Activated CD8-positive, alpha-beta T cell treated with anti-CD3 and anti-CD28 coated beads, Interleukin-2, amount 10 ng/mL, durations not matched to agents 7 days and 5 days (primary cell): Measurements from ENCODE around the gene MTG2. TPM values are rescaled to one million over a fixed set of nuclear protein-coding genes. Genes with fewer than 3 reads are reported as not detected.
A peak's percentile ranks its signal among the peaks of the same experiment; 100 is the strongest.

Experiments used
- ATAC-seq: fragments of 150-1000 bp; cut with Tn5 transposase; one replicate; pipeline ENCODE4 v1.10.0; 2021; ENCODE audit warnings: moderate library complexity
- CTCF ChIA-PET: fragments of 350-600 bp; sonication (Branson Sonifier 250); formaldehyde crosslinking; loops from one replicate; lab custom pipeline; 2021; ENCODE audit warnings: antibody characterized with exemption; lab: Charles Lee
- POLR2A ChIA-PET: fragments of 350-600 bp; sonication (Branson Sonifier 250); formaldehyde crosslinking; loops from one replicate; lab custom pipeline; 2021; ENCODE audit warnings: antibody characterized with exemption; lab: Charles Lee
- DNase-seq: peaks from one replicate; pipeline ENCODE4 v3.0.0-alpha.2; 2020
- H3K27ac Mint-ChIP-seq: one replicate; pipeline ENCODE4 v1.8.0; 2021; ENCODE audit warnings: mild to moderate bottlenecking, mixed read lengths
- H3K27me3 Mint-ChIP-seq: one replicate; pipeline ENCODE4 v1.8.0; 2021; ENCODE audit warnings: low read depth, mixed read lengths
- H3K36me3 Mint-ChIP-seq: one replicate; pipeline ENCODE4 v1.8.0; 2021; ENCODE audit warnings: low read depth, mixed read lengths
- H3K4me1 Mint-ChIP-seq: one replicate; pipeline ENCODE4 v1.8.0; 2021; ENCODE audit warnings: low read depth, mixed read lengths
- H3K4me3 Mint-ChIP-seq: one replicate; pipeline ENCODE4 v1.8.0; 2021; ENCODE audit warnings: mild to moderate bottlenecking, mixed read lengths
- H3K9me3 Mint-ChIP-seq: one replicate; pipeline ENCODE4 v1.8.0; 2022; ENCODE audit warnings: mixed read lengths; ENCODE audit not compliant: insufficient read depth
- total RNA-seq, 2 experiments: library from RNA; stranded (reverse); gene quantifications; one replicate each; pipeline ENCODE4 v1.2.3, GENCODE V29; 2021

Gene MTG2
- total RNA-seq, 2 experiments from 2014 or later = 31.7 to 34.4 TPM

DNA sequence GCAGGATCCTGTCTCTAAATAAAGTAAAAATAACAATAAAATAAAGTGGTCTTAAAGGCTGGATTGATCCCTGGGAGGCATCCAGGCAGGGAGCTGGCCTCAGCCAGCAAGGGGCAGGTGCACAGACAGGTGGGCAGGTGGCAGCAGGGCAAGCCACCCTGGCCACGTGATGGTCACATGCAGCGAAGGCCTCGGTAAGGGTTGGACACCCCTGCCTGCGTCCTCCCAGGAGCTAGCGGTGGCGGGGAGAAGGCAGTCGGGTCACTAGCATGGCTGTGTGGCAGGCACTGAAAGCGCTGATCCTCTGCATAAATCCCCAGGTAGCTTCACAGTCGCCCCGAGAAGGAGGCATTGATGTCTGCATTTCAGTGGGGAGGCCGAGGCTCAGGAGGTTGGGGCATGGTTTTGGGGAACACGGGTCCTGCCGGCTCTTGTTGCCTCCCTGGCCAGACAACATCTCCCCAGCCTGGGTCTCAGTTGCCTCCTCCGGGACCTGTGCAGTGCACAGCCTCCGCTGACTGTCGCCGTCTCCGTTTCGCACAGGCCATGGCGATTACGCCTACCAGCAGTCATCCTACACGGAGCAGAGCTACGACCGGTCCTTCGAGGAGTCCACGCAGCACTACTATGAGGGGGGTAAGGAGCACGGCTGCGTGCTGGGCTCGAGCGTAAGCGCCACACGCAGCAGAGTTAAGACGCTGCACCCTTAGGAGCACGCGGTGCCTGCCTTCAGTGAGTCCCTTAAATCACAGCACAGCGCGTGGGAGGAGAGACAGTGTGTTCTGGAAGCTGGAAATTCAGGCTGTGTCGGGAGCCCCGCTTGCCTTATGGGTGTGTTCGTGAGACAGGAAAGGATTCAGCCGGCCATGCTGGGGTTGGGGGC lies 17.7 kb upstream of the MTG2 start:
- POLR2A ChIA-PET = no interaction called here
- no peak for ATAC-seq

DNA sequence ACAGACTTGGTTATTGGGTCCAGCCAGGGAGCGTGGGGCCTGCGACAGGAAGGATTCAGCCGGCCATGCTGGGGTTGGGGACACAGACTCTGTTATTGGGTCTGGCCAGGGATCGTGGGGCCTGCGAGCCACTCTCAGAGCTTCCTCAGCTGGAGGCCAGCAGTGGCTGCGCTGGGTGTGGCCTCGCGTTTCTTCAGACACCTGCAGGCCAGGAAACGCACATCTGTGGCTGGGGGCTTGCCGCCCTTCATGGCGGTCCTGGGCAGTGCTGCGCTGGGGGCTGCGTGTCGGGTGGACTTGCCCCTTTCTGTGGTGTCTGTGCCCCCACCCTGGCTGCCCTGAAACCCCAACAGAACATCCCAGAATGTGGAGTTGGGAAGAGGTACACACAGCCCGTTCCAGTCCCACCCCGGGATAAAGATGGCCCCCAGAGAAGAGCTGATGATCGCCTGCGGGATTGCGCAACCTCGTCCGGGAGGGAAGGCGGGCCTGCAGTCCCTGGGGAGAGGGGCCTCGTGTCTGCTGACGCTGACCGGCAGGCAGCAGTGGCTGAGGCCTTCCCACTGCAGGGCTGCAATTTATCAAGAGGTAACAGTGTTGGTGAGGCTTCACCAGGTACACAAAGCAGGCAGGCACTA lies 16.9 kb upstream of the MTG2 start:
- DNase-seq (no peak), ATAC-seq (no peak)
- no peaks in the 10 kb centered on the region for H3K9me3 Mint-ChIP-seq
- H3K36me3 Mint-ChIP-seq = peaks cover 22% of the 10 kb centered on the region
- no peak overlapping the region for H3K27ac Mint-ChIP-seq
- no peaks in the 10 kb centered on the region for H3K4me1 Mint-ChIP-seq
- no peak overlapping the region for H3K4me3 Mint-ChIP-seq
- no peaks in the 10 kb centered on the region for H3K27me3 Mint-ChIP-seq
- ChIA-PET CTCF (no interaction called here), POLR2A (no interaction called here)

More for the DNA sequence above, 17.7 kb upstream of the MTG2 start:
- peaks cover 26% of the 10 kb centered on the region for H3K36me3 Mint-ChIP-seq
- no peaks in the 10 kb centered on the region for H3K27me3 Mint-ChIP-seq
- no peaks in the 10 kb centered on the region for H3K9me3 Mint-ChIP-seq
- no peak for DNase-seq
- no peak overlapping the region for H3K4me3 Mint-ChIP-seq
- peaks cover 5% of the 10 kb centered on the region for H3K4me1 Mint-ChIP-seq
- no peak overlapping the region for H3K27ac Mint-ChIP-seq
- CTCF ChIA-PET = no interaction called here

DNA sequence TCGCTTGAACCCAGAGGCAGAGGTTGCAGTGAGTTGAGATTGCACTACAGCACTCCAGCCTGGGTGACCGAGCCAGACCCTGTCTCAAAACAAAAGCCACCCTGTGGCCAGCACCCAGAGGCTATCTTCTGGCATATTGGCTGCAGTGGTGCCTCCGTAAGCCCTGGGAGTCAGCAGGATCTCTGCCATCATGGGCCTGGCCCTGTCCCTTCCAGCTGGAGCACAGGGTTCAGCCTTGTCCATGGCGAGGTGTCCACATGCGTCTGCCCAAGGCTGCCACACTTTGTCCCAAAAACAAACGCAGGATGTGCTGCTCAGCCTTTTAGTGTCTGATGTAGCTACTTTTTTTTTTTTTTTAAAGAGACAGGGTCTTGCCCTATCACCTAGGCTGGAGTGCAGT lies 15.4 kb upstream of the MTG2 start:
- peaks cover 19% of the 10 kb centered on the region for H3K36me3 Mint-ChIP-seq
- H3K27me3 Mint-ChIP-seq = no peaks in the 10 kb centered on the region
- no peak for ATAC-seq
- ChIA-PET CTCF (interaction anchor here (1.3 kb wide), 1 partner anchor 157 kb away, joined by 5 read pairs; no protein-coding TSS in a partner anchor), POLR2A (no interaction called here)
- H3K27ac Mint-ChIP-seq = no peak overlapping the region
- H3K9me3 Mint-ChIP-seq = no peaks in the 10 kb centered on the region
- H3K4me3 Mint-ChIP-seq = no peak overlapping the region
- H3K4me1 Mint-ChIP-seq = no peaks in the 10 kb centered on the region
- no peak for DNase-seq

DNA sequence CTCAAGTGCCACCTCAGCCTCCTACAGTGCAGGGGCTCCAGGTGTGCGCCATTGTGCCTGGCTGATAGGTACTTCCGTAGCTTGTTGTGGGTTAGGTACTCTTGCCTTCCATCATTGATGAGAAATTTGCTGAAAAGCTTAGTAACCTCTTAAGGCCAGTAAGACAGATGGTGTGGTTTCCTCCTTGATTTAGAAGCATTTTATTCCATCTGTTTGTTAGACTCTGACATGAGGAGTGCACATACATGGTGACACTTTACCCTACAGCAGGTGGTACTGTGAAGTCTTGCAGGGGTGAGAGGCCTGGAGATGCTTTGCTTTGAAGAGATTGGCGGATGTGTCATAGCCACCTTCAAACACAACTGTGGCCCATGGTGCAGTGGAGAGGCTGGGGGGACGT lies 14.8 kb upstream of the MTG2 start:
- ATAC-seq = no peak
- no peak overlapping the region for H3K27ac Mint-ChIP-seq
- DNase-seq = no peak
- H3K27me3 Mint-ChIP-seq = no peaks in the 10 kb centered on the region
- H3K9me3 Mint-ChIP-seq = no peaks in the 10 kb centered on the region
- H3K4me3 Mint-ChIP-seq = no peak overlapping the region
- ChIA-PET POLR2A (no interaction called here), CTCF (no interaction called here)
- H3K36me3 Mint-ChIP-seq = peaks cover 19% of the 10 kb centered on the region
- no peaks in the 10 kb centered on the region for H3K4me1 Mint-ChIP-seq

DNA sequence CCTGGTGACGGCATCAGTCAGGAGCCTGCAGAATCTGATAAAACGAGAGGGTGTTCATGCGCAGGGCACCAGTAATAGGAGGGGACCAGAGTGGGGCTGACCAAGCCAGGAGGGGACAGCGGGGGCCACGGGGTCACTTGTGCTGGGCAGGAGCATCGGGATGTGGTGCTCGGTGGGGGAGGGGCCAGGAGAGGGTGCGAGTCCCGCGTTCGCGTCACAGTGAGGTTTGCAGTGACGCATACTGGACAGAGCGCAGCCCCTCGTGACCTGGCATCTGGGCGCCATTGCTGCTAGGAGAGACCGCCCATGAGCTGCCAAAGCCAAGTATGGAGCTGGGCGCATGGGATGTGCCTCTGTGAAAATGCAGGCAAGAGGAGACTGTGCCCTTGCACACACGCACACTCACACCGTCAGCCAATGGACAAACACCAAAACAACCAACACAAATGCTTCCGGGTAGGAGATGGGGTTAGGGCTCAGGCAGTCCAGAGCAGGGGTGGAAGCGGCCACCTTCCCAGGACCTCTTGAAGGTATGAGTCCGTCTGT lies 13.9 kb upstream of the MTG2 start:
- no peak overlapping the region for H3K4me3 Mint-ChIP-seq
- DNase-seq (no peak), ATAC-seq (no peak)
- no peaks in the 10 kb centered on the region for H3K27me3 Mint-ChIP-seq
- ChIA-PET CTCF (no interaction called here), POLR2A (no interaction called here)
- no peaks in the 10 kb centered on the region for H3K4me1 Mint-ChIP-seq
- no peaks in the 10 kb centered on the region for H3K9me3 Mint-ChIP-seq
- no peak overlapping the region for H3K27ac Mint-ChIP-seq
- H3K36me3 Mint-ChIP-seq = peaks cover 15% of the 10 kb centered on the region

DNA sequence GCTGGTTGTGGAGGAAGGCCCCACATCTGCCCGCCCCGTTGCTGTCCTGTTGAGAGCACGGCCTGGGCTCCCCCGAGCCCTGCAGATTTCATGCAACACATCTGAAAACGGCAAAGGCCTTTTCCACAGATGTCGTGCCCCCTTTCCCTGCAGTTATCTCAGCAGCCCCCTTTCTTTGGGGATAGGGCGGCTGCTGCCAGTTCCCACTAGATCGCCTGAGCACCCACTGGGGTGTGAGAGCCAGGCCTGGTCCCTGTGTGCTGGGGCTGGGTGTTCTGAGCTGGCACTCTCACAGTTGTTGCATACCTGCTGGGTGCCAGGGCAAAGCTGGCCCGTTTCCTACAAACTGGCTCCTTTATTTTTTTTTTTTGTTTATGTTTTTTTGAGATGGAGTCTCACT lies 12.3 kb upstream of the MTG2 start:
- Mint-ChIP-seq H3K36me3 (peaks cover 20% of the 10 kb centered on the region), H3K27me3 (no peaks in the 10 kb centered on the region), H3K9me3 (no peaks in the 10 kb centered on the region), H3K4me1 (no peaks in the 10 kb centered on the region), H3K27ac (no peak overlapping the region), H3K4me3 (no peak overlapping the region)
- ATAC-seq (no peak), DNase-seq (no peak)
- ChIA-PET CTCF (no interaction called here), POLR2A (no interaction called here)

DNA sequence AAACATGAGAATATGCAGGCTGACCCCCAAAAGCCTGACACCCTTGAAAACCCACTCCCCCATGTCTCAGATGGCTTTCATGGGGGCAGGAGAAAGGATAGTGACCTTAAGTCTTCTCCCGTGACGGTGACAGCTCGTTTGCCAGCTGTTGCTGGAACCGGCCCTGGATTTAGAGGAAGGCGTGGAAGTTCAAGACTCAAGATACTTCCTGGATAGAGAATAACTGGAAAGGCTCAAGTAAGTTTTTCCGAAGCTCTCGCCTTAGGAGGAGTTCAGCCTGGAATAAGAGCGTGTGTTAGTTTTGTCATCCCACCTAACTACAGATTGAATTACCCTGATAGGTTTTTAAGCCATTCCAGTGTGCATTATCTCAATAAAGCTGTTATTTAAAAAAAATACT lies 11.6 kb upstream of the MTG2 start:
- CTCF ChIA-PET = no interaction called here
- DNase-seq (no peak), ATAC-seq (no peak)
- POLR2A ChIA-PET = no interaction called here
- no peak overlapping the region for H3K4me3 Mint-ChIP-seq
- no peaks in the 10 kb centered on the region for H3K4me1 Mint-ChIP-seq
- H3K27ac Mint-ChIP-seq = no peak overlapping the region
- no peaks in the 10 kb centered on the region for H3K27me3 Mint-ChIP-seq
- H3K36me3 Mint-ChIP-seq = peaks cover 17% of the 10 kb centered on the region
- H3K9me3 Mint-ChIP-seq = no peaks in the 10 kb centered on the region

DNA sequence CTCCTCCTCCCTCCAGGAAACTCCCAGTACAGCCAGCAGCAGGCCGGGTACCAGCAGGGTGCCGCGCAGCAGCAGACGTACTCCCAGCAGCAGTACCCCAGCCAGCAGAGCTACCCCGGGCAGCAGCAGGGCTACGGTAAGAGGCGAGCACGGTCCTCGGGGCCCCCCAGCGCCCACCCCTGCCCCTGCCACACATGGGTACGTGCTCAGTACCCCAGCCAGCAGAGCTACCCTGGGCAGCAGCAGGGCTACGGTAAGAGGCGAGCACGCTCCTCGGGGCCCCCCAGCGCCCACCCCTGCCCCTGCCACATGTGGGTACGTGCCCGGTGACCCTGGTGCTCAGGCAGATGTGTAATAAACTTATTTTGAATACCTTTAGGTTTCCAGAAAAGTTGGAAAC lies 10.2 kb upstream of the MTG2 start:
- Mint-ChIP-seq H3K4me1 (no peaks in the 10 kb centered on the region), H3K36me3 (peaks cover 15% of the 10 kb centered on the region), H3K27me3 (no peaks in the 10 kb centered on the region), H3K27ac (no peak overlapping the region), H3K9me3 (no peaks in the 10 kb centered on the region), H3K4me3 (no peak overlapping the region)
- no peak for ATAC-seq
- DNase-seq = no peak
- CTCF ChIA-PET = no interaction called here
- POLR2A ChIA-PET = no interaction called here

DNA sequence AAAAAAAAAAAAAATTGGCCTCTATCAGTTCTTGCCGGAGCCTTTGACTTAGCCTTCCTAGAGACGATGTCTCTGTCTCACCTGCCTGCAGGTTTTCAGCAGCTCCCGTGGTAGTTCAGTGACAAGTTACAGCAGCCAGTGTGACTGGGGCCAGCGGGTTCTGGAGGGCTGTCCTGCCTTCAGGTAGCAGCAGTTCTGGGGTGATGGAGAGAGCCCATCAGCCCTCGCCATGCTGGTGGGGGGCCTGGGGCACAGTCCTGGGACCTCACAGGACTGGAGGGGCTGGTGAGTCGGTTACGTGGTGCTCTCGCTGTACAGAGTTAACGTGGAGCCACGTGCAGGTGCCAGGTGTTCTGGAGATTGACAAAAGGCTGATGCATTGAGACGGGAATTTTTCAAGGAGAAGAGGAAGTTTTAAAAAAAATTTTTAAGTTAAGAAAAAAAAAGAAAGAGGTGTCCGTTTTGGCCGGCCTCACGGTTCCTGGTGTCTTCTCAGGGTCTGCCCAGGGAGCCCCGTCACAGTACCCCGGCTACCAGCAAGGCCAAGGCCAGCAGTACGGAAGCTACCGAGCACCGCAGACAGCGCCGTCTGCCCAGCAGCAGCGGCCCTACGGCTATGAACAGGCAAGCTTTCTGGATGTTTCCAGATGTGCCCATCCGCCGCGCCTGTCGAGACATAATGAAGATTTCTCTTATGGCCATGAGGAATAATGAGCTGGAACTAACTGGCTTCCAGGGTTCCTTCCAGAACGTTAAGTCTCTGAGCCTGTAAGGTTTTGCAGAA lies 8.6 kb upstream of the MTG2 start:
- DNase-seq (no peak), ATAC-seq (no peak)
- Mint-ChIP-seq H3K27ac (no peak overlapping the region), H3K27me3 (no peaks in the 10 kb centered on the region), H3K4me3 (no peak overlapping the region), H3K9me3 (no peaks in the 10 kb centered on the region), H3K36me3 (peaks cover 16% of the 10 kb centered on the region), H3K4me1 (no peaks in the 10 kb centered on the region)
- CTCF ChIA-PET = no interaction called here
- POLR2A ChIA-PET = no interaction called here

DNA sequence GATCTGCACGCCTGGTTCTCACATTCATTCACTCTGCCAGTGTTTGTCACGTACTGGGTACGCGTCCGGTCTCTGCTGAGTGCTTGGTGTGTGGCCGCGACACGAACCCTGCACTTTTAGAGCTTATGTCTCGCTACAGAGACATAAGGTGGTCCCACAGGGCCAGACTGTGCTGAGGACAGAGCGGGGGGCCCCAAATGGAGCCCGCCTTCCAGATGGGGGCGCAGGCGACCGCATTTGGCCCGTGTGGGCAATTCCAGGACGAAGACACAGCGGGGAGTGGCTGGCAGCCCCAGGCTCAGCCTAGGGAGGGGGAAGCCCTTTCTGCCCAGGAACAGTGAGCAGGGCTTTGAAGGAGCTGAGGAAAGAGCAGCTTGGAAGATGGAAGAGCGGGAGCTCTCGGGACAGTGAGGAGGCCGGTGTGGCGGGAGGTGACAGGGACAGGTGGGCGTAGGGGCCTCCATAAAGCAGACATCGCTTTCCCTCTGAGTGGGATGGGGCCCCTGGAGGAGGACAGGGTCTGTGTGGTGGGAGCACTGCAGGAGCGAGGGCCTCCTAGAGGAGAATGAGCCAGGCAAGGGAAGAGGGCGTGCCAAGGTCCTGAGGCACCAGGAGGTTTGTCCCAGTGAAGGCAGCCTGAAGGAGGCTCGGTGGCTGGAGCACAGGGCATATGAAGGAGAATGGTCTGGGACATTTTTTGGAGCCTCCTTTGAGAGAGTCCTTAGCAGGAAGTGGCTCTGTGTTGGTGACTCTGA lies 7.8 kb upstream of the MTG2 start:
- ATAC-seq = no peak
- Mint-ChIP-seq H3K36me3 (peaks cover 18% of the 10 kb centered on the region), H3K9me3 (no peaks in the 10 kb centered on the region), H3K4me1 (no peaks in the 10 kb centered on the region), H3K4me3 (no peak overlapping the region), H3K27ac (peak overlapping the region; percentile 52), H3K27me3 (no peaks in the 10 kb centered on the region)
- CTCF ChIA-PET = no interaction called here
- no peak for DNase-seq
- POLR2A ChIA-PET = interaction anchor here (0.6 kb wide), 1 partner anchor 1730 kb away, joined by 3 read pairs; no protein-coding TSS in a partner anchor

DNA sequence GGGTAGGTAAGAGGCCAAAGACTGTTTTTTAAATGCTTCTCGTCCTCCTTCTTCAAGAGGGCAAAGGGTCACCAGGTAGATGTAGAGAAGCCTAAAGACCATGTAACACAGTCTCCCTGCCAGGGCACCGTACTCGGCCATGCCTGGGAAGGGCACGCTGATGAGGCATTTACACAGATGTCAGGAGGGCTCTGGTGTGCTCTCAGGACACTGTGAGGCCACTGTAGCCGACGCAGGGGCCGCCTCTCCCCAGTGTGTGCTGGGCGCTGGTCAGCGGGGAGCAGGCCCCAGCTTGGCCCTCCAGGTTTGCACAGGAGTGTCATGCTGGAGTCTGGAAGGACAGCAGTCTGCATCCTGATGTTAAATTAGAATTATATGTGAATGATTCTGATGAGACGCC lies 7.1 kb upstream of the MTG2 start:
- no peaks in the 10 kb centered on the region for H3K27me3 Mint-ChIP-seq
- peak overlapping the region; percentile 34 for H3K27ac Mint-ChIP-seq
- ChIA-PET POLR2A (interaction anchor here (0.6 kb wide), 1 partner anchor 1730 kb away, joined by 3 read pairs; no protein-coding TSS in a partner anchor), CTCF (no interaction called here)
- no peak overlapping the region for H3K4me3 Mint-ChIP-seq
- no peaks in the 10 kb centered on the region for H3K9me3 Mint-ChIP-seq
- H3K36me3 Mint-ChIP-seq = peaks cover 19% of the 10 kb centered on the region
- no peaks in the 10 kb centered on the region for H3K4me1 Mint-ChIP-seq
- ATAC-seq (no peak), DNase-seq (no peak)
